HCT116 (cell line): ENCODE data around the gene WNK1.

Experiments
- EGR1 ChIP-seq: IDR thresholded peaks from 2 replicates; pipeline ENCODE4 v1.6.1; 2012; ENCODE audit warnings: low read depth
- MAX ChIP-seq: IDR thresholded peaks from 2 replicates; pipeline ENCODE4 v1.6.1; 2012
- POLR2A ChIP-seq: IDR thresholded peaks from 2 replicates; pipeline ENCODE4 v1.7.0; 2011; ENCODE audit warnings: borderline replicate concordance; ENCODE audit not compliant: insufficient read depth, insufficient read length; ENCODE audit errors: extremely low read depth
- RAD21 ChIP-seq: IDR thresholded peaks from 2 replicates; pipeline ENCODE4 v1.6.1; 2012; ENCODE audit warnings: low read depth, mild to moderate bottlenecking
- TF ChIP-seq, protein P1 (sequence below), 3 experiments: fragments of 200-600 bp in 1 of 3; sonication (generic) in 1 of 3; IDR thresholded peaks in 2 of 3; conservative IDR thresholded peaks in 1 of 3; 2 replicates each; pipeline ENCODE4 v1.5.1; 2012 to 2017; ENCODE audit warnings: low read depth in 2 of 3, low read length in 2 of 3, antibody characterized with exemption in 1 of 3, borderline replicate concordance in 1 of 3, control low read depth in 1 of 3, mild to moderate bottlenecking in 1 of 3, mixed read lengths in 1 of 3, mixed run types in 1 of 3, moderate library complexity in 1 of 3; ENCODE audit not compliant: insufficient read depth in 1 of 3
- TF ChIP-seq, protein P2 (sequence below): IDR thresholded peaks from 2 replicates; pipeline ENCODE4 v1.6.1; 2012

DNA sequence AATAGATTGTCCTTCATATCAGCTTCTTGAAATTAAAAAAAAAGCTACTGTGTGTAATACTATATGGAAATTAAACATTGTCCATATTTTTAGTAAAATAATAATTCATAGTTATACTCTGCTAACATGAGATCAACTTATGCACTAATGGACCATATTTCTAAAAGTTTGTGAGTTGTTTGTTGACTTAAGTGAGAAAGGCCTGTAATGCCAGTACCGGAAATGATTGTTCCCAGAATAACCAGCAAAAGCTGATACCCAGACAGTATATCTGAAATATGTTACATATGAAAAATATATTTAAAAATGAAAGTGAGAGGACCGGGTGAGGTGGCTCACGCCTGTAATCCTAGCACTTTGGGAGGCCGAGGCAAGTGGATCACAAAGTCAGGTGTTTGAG, 35.9 kb downstream of the WNK1 start:
- TF ChIP-seq EGR1, result no peak
- TF ChIP-seq POLR2A, result no peak
- TF ChIP-seq, protein P1, sequence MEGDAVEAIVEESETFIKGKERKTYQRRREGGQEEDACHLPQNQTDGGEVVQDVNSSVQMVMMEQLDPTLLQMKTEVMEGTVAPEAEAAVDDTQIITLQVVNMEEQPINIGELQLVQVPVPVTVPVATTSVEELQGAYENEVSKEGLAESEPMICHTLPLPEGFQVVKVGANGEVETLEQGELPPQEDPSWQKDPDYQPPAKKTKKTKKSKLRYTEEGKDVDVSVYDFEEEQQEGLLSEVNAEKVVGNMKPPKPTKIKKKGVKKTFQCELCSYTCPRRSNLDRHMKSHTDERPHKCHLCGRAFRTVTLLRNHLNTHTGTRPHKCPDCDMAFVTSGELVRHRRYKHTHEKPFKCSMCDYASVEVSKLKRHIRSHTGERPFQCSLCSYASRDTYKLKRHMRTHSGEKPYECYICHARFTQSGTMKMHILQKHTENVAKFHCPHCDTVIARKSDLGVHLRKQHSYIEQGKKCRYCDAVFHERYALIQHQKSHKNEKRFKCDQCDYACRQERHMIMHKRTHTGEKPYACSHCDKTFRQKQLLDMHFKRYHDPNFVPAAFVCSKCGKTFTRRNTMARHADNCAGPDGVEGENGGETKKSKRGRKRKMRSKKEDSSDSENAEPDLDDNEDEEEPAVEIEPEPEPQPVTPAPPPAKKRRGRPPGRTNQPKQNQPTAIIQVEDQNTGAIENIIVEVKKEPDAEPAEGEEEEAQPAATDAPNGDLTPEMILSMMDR (IDR thresholded peaks at IDR 0.05 in 2 of 3, conservative IDR thresholded peaks at IDR 0.05 in 1 of 3; ENCODE audit: borderline replicate concordance in 1 of 3, insufficient read depth in 1 of 3, low read depth in 2 of 3, low read length in 2 of 3), result no peak
- no peak for TF ChIP-seq MAX
- TF ChIP-seq, protein P2, sequence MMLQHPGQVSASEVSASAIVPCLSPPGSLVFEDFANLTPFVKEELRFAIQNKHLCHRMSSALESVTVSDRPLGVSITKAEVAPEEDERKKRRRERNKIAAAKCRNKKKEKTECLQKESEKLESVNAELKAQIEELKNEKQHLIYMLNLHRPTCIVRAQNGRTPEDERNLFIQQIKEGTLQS, result no peak
- no peak for TF ChIP-seq RAD21
